HG03159 (cell line): ENCODE measurements around the gene DDX50.
"Not testable (repeated sequence)": the region's sequence is repeated elsewhere in the genome, so short reads cannot be mapped to it uniquely, and the experiment has no call there.

Experiments
- ATAC-seq: cut with Tn5 transposase; IDR thresholded peaks from one replicate; pipeline ENCODE4 v1.9.1; 2021; ENCODE audit warnings: mild to moderate bottlenecking, moderate library complexity; ENCODE audit not compliant: unreplicated experiment

Gene DDX50, protein sequence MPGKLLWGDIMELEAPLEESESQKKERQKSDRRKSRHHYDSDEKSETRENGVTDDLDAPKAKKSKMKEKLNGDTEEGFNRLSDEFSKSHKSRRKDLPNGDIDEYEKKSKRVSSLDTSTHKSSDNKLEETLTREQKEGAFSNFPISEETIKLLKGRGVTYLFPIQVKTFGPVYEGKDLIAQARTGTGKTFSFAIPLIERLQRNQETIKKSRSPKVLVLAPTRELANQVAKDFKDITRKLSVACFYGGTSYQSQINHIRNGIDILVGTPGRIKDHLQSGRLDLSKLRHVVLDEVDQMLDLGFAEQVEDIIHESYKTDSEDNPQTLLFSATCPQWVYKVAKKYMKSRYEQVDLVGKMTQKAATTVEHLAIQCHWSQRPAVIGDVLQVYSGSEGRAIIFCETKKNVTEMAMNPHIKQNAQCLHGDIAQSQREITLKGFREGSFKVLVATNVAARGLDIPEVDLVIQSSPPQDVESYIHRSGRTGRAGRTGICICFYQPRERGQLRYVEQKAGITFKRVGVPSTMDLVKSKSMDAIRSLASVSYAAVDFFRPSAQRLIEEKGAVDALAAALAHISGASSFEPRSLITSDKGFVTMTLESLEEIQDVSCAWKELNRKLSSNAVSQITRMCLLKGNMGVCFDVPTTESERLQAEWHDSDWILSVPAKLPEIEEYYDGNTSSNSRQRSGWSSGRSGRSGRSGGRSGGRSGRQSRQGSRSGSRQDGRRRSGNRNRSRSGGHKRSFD

DNA sequence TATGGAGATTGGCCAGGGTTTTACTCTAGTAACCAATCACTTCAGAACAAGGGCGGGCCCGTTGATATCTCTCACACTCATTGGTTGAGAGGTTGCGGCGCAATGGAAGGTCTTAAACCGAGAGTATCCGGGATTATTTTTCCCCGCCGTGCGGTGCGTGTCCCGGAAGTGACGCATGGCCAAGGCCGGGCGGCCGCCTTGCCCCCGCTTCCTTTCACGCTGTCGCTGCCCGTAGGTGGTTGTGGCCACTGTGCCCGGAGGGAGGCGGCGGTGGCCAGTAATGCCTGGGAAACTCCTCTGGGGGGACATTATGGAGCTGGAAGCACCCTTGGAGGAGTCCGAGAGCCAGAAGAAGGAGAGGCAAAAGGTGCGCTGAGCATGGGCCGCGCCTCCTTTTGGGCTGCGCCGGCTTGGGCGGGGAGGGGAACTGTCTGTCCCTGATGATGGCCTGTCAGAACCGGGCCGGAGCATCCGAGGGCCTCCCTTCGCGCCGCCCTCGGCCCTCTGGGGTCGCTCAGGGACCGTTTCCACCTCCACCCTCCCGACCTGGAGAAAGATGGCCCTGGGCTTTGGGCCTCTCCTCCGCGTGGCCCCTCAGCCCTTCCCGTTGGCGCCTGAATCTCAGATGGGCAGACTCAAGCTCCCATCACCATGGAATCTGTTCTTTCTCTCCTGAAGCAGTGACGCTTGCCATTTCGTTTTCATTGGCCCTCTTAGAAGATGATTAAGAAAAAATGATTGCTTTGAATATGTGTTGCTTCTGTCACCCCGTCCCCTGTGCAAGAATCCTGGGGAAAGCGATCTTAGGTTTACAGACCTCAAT is at the start of gene DDX50:
DDX50 (plus strand) TSS at position 211 of the 823 bp plus-strand sequence; CDS start at position 281, 70 bp downstream.
- ATAC-seq: peak; percentile 97

GRCh38 chr10:68856352-68856751 is 44.8 kb upstream of the DDX50 start:
- ATAC-seq: no peak

- no peak for ATAC-seq
Observed at GRCh38 chr10:68857005-68857404, 44.1 kb upstream of the DDX50 start.

GRCh38 chr10:68861253-68861652 is 39.9 kb upstream of the DDX50 start:
- ATAC-seq: no peak

- ATAC-seq: no peak
Observed at GRCh38 chr10:68864611-68865010, 36.5 kb upstream of the DDX50 start.

DNA sequence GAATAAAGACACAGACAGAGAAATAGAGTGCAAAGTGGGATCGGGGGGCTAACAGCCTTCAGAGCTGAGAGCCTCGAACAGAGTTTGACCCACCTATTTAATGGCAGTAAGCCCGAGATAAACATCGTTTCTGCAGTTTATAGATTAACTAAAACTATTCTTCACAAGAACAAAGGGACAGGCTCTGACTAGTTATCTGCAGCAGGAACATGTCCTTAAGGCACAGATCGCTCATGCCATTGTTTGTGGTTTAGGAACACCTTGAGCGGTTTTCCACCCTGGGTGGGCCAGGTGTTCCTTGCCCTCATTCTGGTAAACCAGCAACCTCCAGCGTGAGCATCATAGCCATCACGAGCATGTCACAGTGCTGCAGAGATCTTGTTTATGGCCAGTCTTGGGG is 32.9 kb upstream of the DDX50 start:
- not testable (repeated sequence) for ATAC-seq

GRCh38 chr10:68869623-68870022 is 31.5 kb upstream of the DDX50 start:
- ATAC-seq: no peak

DNA sequence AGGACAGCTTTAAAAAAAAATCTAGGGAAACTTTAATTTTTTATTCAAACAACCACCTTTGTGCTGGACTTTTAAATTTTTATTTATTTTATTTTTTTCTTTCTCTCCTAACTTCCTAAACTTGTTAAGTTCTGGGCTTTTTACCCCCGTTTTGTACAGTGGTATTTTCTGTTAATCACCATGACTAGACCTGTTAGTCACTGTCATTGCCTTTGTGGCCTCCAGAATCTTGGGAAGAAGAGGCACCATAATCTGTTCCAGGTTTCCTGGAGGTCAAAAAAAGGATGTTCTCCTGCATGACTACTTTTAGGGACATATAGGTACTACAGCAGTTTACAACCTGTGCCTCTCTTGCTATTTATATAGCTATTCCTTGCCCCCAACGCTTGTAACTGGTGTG is 31.1 kb upstream of the DDX50 start:
- ATAC-seq: no peak

DNA sequence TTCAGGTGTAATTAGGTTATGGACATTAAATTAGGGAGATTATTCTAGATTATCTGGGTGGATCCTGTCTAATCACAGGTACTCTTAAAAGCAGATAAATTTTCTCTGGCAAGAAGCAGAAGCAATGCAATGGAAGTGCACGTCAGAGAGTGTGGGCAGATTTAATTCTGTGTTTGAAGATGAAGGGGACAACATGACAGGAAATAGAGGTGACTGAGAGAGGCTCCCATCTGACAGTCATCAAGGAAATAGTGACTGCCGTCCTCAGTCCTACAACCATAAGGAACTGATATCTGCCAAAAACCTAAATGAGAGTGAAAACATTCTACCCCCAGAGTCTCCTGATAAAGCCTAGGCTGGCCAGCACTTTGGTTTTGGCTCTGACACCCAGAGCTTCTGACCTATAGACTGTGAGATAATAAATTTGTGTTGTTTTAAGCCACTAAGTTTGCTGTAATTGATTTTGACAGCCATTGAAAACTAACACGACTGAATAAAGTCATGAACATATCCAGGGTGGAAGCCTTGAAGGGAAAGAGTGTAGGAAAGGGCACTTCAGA is 30.5 kb upstream of the DDX50 start:
- no peak for ATAC-seq

- no peak for ATAC-seq
Observed at GRCh38 chr10:68871105-68871711, 29.9 kb upstream of the DDX50 start.

DNA sequence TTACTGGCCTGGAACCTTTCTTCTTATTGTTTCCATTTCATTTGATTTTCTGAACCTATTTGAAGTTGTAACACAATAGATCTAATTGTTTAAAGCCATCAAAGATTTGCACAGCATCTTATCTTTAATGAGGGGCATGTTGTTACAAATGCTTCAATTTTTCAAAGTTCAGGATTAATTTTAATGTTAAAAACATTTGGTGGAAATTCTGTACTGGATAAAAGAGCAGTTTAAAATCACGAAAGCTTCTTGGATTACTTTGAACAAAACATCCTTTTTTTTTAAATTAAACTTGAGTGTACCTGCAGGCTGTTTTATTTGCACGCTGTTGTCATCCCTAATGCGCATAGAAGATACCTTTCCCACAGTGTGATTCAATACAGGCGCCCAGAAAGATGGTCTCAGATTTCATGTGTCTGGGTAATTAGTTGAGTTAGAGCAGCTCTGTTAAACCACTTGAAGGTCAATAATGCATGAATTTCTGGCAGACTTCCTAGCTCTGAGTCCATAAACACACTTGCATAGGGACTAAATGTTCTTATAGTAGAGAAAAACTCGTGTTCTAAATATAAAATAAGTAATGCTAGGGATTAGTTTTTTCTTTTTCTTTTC is 29.3 kb upstream of the DDX50 start:
- no peak for ATAC-seq

- no peak for ATAC-seq
Observed at GRCh38 chr10:68876246-68877138, 24.6 kb upstream of the DDX50 start.

DNA sequence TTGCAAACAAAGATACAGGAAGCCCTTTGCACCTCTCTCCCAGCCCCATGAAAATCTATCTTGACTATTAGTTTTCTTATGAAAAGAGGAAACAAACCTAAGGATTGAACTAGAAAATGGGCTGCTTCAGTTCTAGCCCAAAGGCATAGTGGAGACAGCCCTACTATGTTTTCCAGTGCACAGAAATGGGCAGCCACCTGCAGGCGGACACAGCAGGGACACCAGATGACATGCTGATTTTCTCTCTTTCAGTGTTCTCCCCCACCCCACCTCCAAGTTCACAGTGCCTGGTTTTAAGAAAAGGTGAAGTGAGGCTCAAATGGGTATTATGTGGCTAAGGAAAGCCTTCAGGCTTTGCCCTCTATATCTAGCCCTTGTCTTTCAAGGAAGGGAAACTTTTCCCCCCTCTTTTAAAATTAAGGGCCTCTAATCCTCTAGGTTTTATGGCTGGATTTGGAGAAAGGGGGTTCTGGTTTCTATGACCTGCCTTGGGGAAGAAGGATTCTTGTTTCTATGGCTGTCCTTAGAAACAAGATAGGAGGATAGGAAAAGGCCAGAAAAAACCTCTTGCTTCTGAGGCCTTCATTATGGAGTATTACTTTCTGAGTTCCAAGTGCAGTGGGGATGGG is 23.5 kb upstream of the DDX50 start:
- no peak for ATAC-seq

GRCh38 chr10:68878496-68878895 is 22.6 kb upstream of the DDX50 start:
- ATAC-seq: no peak

GRCh38 chr10:68879628-68880027 is 21.5 kb upstream of the DDX50 start:
- ATAC-seq: no peak

GRCh38 chr10:68880181-68880580 is 20.9 kb upstream of the DDX50 start:
- no peak for ATAC-seq

DNA sequence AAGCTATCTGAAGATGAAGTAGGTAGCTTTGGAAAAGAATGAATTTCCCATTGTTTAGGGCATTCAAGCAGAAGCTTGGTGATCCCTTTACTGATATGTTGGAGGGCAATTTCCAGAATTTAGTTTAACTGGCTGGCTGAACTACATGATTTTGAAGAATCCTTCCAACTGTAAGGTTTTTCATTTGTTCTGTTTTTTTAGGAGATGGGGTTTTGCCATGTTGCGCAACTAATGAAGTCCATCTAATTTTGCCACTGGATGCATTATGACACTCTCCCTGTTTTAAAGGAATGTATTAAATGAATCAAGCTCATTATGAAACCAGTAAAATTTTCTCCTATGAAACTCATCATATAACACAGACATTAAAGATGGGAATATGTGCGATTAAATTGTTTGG is 6.1 kb upstream of the DDX50 start:
- ATAC-seq: no peak

- ATAC-seq: no peak
Observed at GRCh38 chr10:68897336-68897741, 3.8 kb upstream of the DDX50 start.
